Fibroblast of peridontal ligament (primary cell): ENCODE results near the gene CFAP58.

ENCODE experiments used
- DNase-seq: peaks from one replicate; pipeline ENCODE4 v3.0.0-alpha.2; 2010; ENCODE audit errors: extremely low read depth

CFAP58 gene

GRCh38 chr10:104321725-104322415, 31.8 kb upstream of the CFAP58 start:
- DNase-seq = no peak

GRCh38 chr10:104322416-104322782, 31.2 kb upstream of the CFAP58 start:
- no peak for DNase-seq

DNA sequence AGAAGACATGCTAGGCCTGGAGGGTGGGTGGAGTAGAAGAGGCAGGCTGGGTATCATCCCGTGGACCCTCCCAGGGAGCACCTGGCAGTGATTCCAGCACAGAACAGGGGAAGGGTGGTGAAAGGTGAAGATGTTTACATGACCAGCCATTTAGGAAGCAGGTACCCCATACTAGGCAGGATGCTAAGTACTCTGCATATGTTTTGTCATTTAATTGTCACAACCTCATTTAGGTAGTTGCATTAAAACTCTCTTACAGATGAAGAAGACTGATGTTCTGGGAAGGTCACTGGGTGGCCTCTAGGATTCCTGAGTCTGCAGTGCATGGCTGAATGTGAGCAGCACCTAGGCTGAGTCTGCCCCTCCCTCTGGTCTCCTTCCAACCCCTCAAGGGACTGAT, 30.5 kb upstream of the CFAP58 start:
- no peak for DNase-seq

GRCh38 chr10:104323760-104324201, 29.9 kb upstream of the CFAP58 start:
- no peak for DNase-seq

GRCh38 chr10:104324221-104324686, 29.4 kb upstream of the CFAP58 start:
- no peak for DNase-seq

- no peak for DNase-seq
Observed at GRCh38 chr10:104324931-104325330, 28.7 kb upstream of the CFAP58 start.

DNA sequence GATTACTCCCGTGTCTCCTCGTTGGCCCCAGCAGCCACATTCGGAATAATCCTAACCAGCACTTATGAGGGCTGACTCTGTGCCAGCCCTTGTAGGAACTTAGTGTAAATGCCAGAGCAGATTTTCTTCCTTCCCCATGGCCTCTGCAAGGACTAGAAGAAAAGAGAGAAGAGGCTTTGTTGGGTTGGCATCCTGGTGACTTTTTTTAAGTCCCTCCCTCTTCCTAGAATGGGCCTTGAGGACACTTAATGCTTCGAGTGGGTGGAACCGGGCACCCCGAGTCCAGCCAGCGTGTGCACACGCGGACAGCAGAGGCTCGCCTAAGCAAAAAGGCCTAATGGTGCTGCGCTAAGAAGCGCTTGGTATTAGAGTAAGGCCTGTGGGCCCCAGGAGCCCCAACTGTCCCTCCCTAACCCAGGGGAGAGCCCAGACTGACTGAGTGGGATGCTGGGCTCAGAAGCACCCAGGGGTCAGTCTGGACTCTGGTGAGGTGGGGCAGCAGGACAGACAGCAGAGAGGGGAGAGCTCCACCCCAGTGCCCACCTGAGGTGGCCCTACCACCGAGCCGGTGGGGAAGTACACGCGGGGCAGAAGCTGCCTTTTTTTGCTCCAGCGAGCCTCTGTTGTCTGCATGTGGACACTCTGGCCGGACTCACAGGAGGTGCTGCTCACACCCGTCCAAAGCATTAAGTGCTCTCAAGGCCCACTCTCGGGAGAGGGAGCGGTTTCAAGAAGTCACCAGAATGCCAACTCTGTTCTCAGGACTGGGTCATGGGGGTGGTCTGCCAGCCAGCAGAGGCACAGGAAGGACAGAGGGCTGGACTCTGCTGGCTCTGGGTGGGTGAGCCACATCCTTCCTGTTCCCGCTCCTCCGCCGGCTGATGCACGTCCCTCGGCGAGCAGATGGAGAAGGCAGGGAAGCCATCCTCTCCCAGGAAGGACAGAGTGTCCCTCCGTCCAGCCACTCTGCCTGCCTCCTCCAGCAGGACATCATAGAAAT, 27.9 kb upstream of the CFAP58 start:
- no peak for DNase-seq

GRCh38 chr10:104326991-104327610, 26.5 kb upstream of the CFAP58 start:
- no peak for DNase-seq

DNA sequence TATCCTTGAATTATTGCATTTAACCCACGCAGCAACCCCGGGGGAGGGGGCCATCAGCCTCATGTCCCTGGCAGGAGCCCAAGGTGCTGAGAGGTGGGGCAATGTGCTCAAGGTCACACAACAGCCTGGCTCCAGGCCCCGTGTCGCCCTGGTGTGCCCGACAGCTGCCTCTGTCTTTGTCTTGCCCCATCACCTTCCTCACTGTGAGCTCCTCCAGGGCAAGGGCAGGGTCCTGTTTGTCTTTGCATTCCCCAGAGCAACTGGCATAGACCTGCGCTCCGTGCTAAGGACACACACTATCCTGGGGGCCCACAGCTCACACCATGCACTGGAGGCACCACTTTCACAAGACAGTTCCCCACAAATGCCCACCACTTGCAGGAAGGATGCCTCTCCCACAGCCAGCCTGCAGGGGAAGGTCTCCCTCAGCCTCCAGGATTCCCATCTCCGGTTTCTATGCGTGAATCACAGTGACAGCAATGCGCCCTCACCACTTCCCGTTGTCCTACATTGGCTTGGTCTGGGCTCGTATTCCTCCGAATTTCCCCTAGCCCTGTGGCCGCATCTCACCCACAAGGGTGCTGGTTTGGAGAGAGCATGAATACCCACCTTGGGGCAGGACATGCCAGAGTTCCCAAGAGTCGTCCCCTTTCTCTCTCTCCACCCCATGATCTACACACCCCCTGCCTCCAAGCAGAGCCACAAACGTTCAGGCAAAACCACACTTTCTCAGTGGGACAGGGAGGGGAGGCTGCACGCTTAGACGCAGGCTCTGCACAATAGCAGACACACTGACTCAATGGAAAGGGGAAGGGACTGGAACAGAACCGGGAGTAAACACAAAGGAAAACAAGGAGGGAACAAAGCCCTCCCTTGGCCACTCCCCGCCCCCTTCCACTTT, 25.6 kb upstream of the CFAP58 start:
- peak; percentile 75 for DNase-seq

DNA sequence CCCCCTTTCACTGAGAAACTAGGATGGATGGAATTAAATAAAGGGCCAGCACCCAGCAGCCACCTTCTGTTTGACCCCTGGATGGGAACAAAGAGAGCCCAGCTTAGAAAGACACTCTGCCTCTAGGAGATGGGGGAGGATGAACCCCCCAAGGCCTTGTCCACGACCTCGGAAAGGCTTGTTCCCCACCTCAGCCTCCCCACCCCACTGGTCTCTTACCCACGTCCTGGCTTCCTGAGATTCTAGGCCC, 25.1 kb upstream of the CFAP58 start:
- no peak for DNase-seq

- DNase-seq = peak; percentile 91
Observed at GRCh38 chr10:104328896-104329710, 24.5 kb upstream of the CFAP58 start.

GRCh38 chr10:104329735-104330134, 23.9 kb upstream of the CFAP58 start:
- DNase-seq = peak; percentile 94

DNA sequence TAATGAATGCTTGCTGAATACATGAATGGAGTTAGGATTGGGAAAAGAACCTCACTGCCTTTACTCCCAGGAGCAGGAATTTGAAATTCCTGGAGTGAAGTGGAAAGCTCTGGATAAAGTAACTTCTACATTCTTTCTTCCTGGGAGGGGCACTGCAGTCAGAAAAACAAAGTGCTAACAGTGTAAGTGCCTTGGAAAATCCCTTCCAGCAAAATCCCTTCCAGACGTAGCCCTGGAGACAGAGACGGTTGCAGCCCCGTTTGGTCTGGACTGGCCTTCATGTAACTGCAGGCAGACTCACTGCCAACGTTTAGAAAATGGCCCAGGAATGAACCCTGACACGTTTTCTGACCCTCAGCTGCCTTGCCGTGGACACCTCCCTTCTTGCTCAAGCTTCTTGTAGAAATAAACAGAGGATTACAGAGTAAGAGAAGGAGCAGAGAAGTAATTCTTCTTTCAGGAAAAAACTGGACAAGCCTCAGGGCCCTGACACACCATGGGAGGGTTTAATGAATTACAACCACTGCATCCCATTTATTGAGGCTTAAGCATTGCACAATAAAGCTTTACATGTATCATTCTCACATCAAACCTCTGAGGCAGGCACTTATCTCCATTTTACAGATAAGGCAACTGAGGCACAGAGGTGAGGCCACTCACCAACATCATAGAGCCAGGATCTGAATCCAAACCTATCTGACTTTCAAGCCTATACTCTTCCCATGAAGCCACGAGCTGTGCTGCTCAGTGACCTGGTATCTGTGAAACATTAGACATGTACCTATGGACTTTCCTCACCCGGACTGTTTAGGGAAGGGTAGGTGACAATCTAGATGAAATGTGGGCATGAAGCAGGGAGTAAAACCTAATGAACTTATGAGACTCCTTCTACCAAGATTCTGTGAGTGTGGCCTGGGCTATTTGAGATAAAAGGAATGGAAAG, 23.2 kb upstream of the CFAP58 start:
- peak; percentile 98 for DNase-seq

- no peak for DNase-seq
Observed at GRCh38 chr10:104331208-104331838, 22.3 kb upstream of the CFAP58 start.

DNA sequence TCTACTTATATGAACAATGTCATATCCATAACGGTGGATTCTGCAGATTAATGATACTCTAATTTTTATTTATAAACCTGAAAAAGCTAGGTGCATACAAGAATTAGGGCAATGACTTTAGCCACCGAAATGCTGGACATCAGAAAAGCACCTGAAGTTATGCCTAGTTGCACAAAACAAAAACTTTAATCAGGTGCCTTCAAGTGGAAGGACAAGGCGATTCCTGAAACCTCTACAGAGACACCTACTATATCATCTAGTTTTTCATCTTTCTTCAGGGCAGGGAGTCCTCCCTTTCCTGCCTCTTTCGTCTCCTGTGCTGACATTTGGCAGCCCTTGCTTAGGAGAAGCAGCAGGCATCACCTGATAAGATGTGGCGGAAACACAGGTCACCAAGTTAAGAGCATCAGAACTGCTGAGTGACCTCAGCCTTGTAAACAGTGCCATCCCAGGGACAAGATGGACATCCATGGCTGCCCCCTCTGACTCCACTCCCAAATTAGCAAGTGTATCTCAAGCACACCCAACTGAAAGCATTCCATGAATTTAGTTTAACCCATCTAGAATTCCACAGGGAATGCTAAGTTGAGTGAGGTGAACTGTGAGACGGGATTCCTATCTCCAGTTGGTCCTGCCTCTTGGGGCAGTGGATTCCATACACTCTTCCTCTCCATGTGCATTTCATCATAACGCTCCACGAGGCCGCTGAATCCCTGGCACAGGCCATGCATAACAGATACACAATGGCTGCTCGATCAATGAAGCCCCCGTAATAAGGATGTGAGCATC, 21.2 kb upstream of the CFAP58 start:
- no peak for DNase-seq

GRCh38 chr10:104333032-104333727, 20.5 kb upstream of the CFAP58 start:
- DNase-seq = no peak

DNA sequence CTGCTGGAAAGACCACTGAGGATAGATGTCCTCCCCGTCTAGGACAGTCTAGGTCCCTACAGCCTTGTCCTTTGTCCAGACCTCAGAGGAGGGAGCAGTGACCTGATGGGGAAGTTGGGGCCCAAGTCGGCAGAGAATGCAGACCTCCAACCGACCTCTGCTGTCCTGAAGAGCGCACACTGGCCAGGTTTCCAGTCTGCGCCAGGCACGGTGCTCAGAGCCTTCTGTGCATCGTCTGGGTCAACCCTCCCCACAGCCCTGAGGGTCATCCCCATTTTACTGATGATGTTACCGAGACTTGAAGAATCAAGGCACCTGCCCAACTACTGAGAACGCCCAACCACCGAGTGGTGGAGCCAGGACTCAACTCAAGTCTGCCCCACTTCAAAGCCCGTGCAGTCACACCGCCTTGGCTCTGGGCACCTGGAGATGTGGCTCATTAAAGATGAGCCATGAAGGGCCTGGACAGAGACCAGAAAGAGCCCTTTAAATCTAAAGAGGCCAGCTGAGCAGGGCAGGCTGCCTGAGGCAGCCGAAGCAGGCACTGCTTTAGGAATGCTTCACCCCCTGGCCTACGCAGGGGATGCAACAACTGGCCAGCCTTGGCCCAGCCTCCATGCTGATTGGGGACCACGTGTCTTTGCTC, 19.8 kb upstream of the CFAP58 start:
- DNase-seq = no peak
